GM12878 (cell line): ENCODE measurements around the gene CASQ1. TPM values are rescaled to one million over a fixed set of nuclear protein-coding genes. Genes with fewer than 3 reads are reported as not detected.
A peak's percentile ranks its signal among the peaks of the same experiment; 100 is the strongest.

Source experiments
- ATAC-seq: fragments of 200-7000 bp; cut with Tn5 transposase; 3 replicates; pipeline ENCODE4 v1.9.1; 2020; ENCODE audit warnings: mild to moderate bottlenecking, moderate library complexity
- BruUV-seq: library from RNA; stranded (reverse); fragments of 400-500 nt; replicated peaks from 2 replicates; lab custom pipeline; 2021; lab: Mats Ljungman, UMichigan
- CTCF ChIA-PET: fragments of 300-600 bp; sonication (Branson Sonifier 250); formaldehyde crosslinking; extraction: SDS; loops from one replicate; lab custom pipeline; 2021; ENCODE audit warnings: inconsistent platforms; lab: Yijun Ruan, JAX
- POLR2A ChIA-PET: fragments of 350-600 bp; formaldehyde crosslinking; extraction: SDS; loops from one replicate; lab custom pipeline; 2021; ENCODE audit warnings: inconsistent platforms; lab: Charles Lee
- RAD21 ChIA-PET: fragments of 300-600 bp; sonication (Branson Sonifier 250); formaldehyde crosslinking; loops from one replicate; lab custom pipeline; 2023; ENCODE audit warnings: antibody characterized with exemption; ENCODE audit not compliant: unreplicated experiment; lab: Charles Lee
- SMC1A ChIA-PET: fragments of 300-600 bp; sonication (Branson Sonifier 250); formaldehyde crosslinking; loops from one replicate; lab custom pipeline; 2023; ENCODE audit not compliant: unreplicated experiment, uncharacterized antibody; lab: Charles Lee
- DNase-seq: peaks from one replicate; pipeline ENCODE4 v3.0.0-alpha.2; 2011; ENCODE audit warnings: low read depth, low spot score
- FAIRE-seq: peaks from 3 replicates; lab custom pipeline; 2011; peaks lifted over from hg19 to GRCh38; lab: Jason Lieb, UNC
- H2AFZ ChIP-seq: 2 replicates; pipeline ENCODE4 v1.6.0; 2011; ENCODE audit warnings: low read depth, low read length, control low read depth; ENCODE audit not compliant: control insufficient read depth
- H3K27ac ChIP-seq: 2 replicates; pipeline ENCODE4 v1.5.1; 2011; ENCODE audit warnings: control low read depth; ENCODE audit not compliant: control insufficient read depth, insufficient read depth
- H3K27me3 ChIP-seq, 2 experiments: replicated peaks in 1 of 2; 2 replicates each; pipeline versions ENCODE4 v1.6.0 to v1.6.1; 2011; ENCODE audit warnings: low read length in 1 of 2; ENCODE audit not compliant: control insufficient read depth in 2 of 2, insufficient read depth in 2 of 2
- H3K36me3 ChIP-seq, 2 experiments: 2 replicates each; pipeline ENCODE4 v1.5.1; 2011; ENCODE audit warnings: low read length in 1 of 2; ENCODE audit not compliant: control insufficient read depth in 2 of 2, insufficient read depth in 2 of 2
- H3K4me1 ChIP-seq: 2 replicates; pipeline ENCODE4 v1.6.1; 2011; ENCODE audit warnings: mild to moderate bottlenecking, low read length, moderate library complexity, mixed read lengths; ENCODE audit not compliant: control insufficient read depth, insufficient read depth
- H3K4me2 ChIP-seq: 2 replicates; pipeline ENCODE4 v1.6.0; 2011; ENCODE audit warnings: control low read depth; ENCODE audit not compliant: control insufficient read depth, insufficient read depth
- H3K4me3 ChIP-seq: fragments of 200-600 bp; sonication (generic); 2 replicates; pipeline ENCODE4 v1.5.1; 2016
- H3K79me2 ChIP-seq: 2 replicates; pipeline ENCODE4 v1.6.0; 2011; ENCODE audit warnings: low read length; ENCODE audit not compliant: control insufficient read depth, insufficient read depth
- H3K9ac ChIP-seq: 2 replicates; pipeline ENCODE4 v1.8.0; 2011; ENCODE audit warnings: low read length, control low read depth, mixed read lengths; ENCODE audit not compliant: control insufficient read depth, insufficient read depth
- H3K9me3 ChIP-seq: replicated peaks from 3 replicates; pipeline ENCODE4 v1.5.1; 2011; ENCODE audit warnings: mild to moderate bottlenecking, low read length; ENCODE audit not compliant: control insufficient read depth, insufficient read depth
- H4K20me1 ChIP-seq: 2 replicates; pipeline ENCODE4 v1.6.0; 2011; ENCODE audit not compliant: control insufficient read depth, insufficient read depth
- ATF7 ChIP-seq: fragments of 450-650 bp; IDR thresholded peaks from 2 replicates; pipeline ENCODE4 v1.6.1; 2016; ENCODE audit warnings: low read depth, mild to moderate bottlenecking
- ESRRA ChIP-seq: IDR thresholded peaks from 2 replicates; pipeline ENCODE4 v1.6.1; 2012; ENCODE audit warnings: mild to moderate bottlenecking, low read length, improper control_type of control experiment
- HCFC1 ChIP-seq: fragments of 150-350 bp; IDR thresholded peaks from 2 replicates; pipeline ENCODE4 v1.6.1; 2014; ENCODE audit warnings: low read length
- MLLT1 ChIP-seq: fragments of 450-650 bp; IDR thresholded peaks from 2 replicates; pipeline ENCODE4 v1.6.1; 2016; ENCODE audit warnings: mild to moderate bottlenecking
- NBN ChIP-seq: fragments of 450-650 bp; IDR thresholded peaks from 2 replicates; pipeline ENCODE4 v1.6.1; 2016
- RBBP5 ChIP-seq: fragments of 200-600 bp; sonication (generic); conservative IDR thresholded peaks from 2 replicates; pipeline ENCODE4 v1.6.1; 2016
- RUNX3 ChIP-seq: IDR thresholded peaks from 2 replicates; pipeline ENCODE4 v1.6.1; 2012; ENCODE audit warnings: low read length, inconsistent platforms
- TCF3 ChIP-seq: IDR thresholded peaks from 2 replicates; pipeline ENCODE4 v1.6.1; 2012; ENCODE audit warnings: low read depth, mild to moderate bottlenecking, low read length, borderline replicate concordance; ENCODE audit not compliant: insufficient read depth
- WGBS: methylation state at CpG from one replicate; pipeline ENCODE4 v1.1.6; 2016; ENCODE audit warnings: low lambda C conversion rate; ENCODE audit not compliant: insufficient replicate concordance, insufficient coverage; ENCODE audit errors: missing lambda C conversion rate; 5-methylcytosine and 5-hydroxymethylcytosine counted together
- in situ Hi-C: fragments of 300-500 bp; cut with MboI; formaldehyde crosslinking; loops from 9 replicates; pipeline ENCODE4 v1.14.3; 2018; ENCODE audit warnings: mixed read lengths
- intact Hi-C: fragments of 100-400 bp; cut with micrococcal nuclease; formaldehyde crosslinking; loops from one replicate; pipeline ENCODE4 v1.14.2; 2022; ENCODE audit not compliant: unreplicated experiment
- polyA plus RNA-seq, 11 experiments: library from polyadenylated mRNA; depleted of rRNA in 4 of 11; unstranded in 6 of 11; stranded (reverse) in 5 of 11; fragments of >200 nt; fragmentation: Nextera tagmentation in 4 of 11; fragmentation: Illumina TruSeq in 1 of 11; extraction: Ambion mirVana in 4 of 11; extraction: Trizol in 1 of 11; gene quantifications; 1 replicate in 1 of 11; 2 replicates in 10 of 11; pipeline versions ENCODE4 v1.2.1 to v1.2.3, GENCODE V29; 2011 to 2016; ENCODE audit warnings: inconsistent platforms in 2 of 11, missing spikeins in 2 of 11, low read depth in 1 of 11
- total RNA-seq, 4 experiments: library from RNA; depleted of rRNA in 3 of 4; stranded (reverse); fragments of >200 nt in 3 of 4; fragmentation: Illumina TruSeq in 1 of 4; extraction: Trizol in 1 of 4; gene quantifications; 2 replicates each; pipeline versions ENCODE4 v1.2.1 to v1.2.3, GENCODE V29; 2013 to 2021
- TF ChIP-seq, protein P1 (sequence below): fragments of 450-650 bp; IDR thresholded peaks from 2 replicates; pipeline ENCODE4 v1.6.1; 2017; ENCODE audit warnings: low read depth, mild to moderate bottlenecking, moderate library complexity

The CASQ1 gene
- total and polyA plus RNA-seq, 10 of the 15 experiments (the other 5 are each of a cell fraction or from before 2014, with no cell fraction given): 0.10 to 0.77 (median 0.34) TPM

GRCh38 chr1:160196143-160196542 is 5.8 kb downstream of the CASQ1 start:
- Histone ChIP-seq H3K4me3 (no peak overlapping the region), H3K79me2 (no peaks in the 10 kb centered on the region), H3K4me2 (peak overlapping the region; percentile 59), H3K27me3 (peaks cover 0 to 3% of the 10 kb centered on the region in 2 experiments; a peak in 1 of 4 replicates), H3K27ac (0 out of 2 replicates have a peak overlapping the region, but pooled peaks have one; percentile 37), H3K9me3 (no peaks in the 10 kb centered on the region), H3K36me3 (no peaks in the 10 kb centered on the region), H2AFZ (no peak overlapping the region; the same call in 1 of the 2 replicates), H3K4me1 (peaks cover 17% of the 10 kb centered on the region), H3K9ac (no peak overlapping the region), H4K20me1 (no peaks in the 10 kb centered on the region)
- ChIA-PET POLR2A (interaction anchor here (0.7 to 1.4 kb wide), 2 partner anchors 9 to 99 kb away, joined by 3 to 15 read pairs; partner anchors contain the start of gene PEA15), CTCF (interaction anchor here (0.9 to 4.5 kb wide), 15 partner anchors 7 to 180 kb away, joined by 3 to 50 read pairs (median 4); partner anchors contain the start of gene DCAF8), RAD21 (interaction anchor here (1.7 to 10.6 kb wide), 3 partner anchors 24 to 95 kb away, joined by 11 to 89 read pairs (median 11); no protein-coding TSS in a partner anchor), SMC1A (interaction anchor here (0.6 to 2.3 kb wide), 15 partner anchors 8 to 180 kb away, joined by 3 to 32 read pairs (median 4); partner anchors contain the start of genes IGSF8 and PEX19)
- no TSS peak for BruUV-seq
- TF ChIP-seq MLLT1 (peak; percentile 56; the same call in 1 of the 2 replicates), ESRRA (no peak), HCFC1 (no peak), NBN (0 out of 2 replicates have a peak, but pooled peaks have one; percentile 36), TCF3 (no peak), RBBP5 (no peak), RUNX3 (peak; percentile 34; the same call in 1 of the 2 replicates), ATF7 (no peak)
- TF ChIP-seq, protein P1, sequence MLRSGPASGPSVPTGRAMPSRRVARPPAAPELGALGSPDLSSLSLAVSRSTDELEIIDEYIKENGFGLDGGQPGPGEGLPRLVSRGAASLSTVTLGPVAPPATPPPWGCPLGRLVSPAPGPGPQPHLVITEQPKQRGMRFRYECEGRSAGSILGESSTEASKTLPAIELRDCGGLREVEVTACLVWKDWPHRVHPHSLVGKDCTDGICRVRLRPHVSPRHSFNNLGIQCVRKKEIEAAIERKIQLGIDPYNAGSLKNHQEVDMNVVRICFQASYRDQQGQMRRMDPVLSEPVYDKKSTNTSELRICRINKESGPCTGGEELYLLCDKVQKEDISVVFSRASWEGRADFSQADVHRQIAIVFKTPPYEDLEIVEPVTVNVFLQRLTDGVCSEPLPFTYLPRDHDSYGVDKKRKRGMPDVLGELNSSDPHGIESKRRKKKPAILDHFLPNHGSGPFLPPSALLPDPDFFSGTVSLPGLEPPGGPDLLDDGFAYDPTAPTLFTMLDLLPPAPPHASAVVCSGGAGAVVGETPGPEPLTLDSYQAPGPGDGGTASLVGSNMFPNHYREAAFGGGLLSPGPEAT: peak; percentile 65; the same call in 1 of the 2 replicates
- no peak for DNase-seq
- 0% methylated on average over 1 of the region's 4 CpGs for WGBS
- intact Hi-C loops (no loop called here), in situ Hi-C loops (loop anchor here (5.0 kb wide), 1 partner anchor 56 kb away; no protein-coding TSS in a partner anchor)
- no peak for FAIRE-seq
- peak; percentile 43 for ATAC-seq
